ENCODE measurements around the gene NDUFB11.

Gene NDUFB11

GRCh38 chrX:47187106-47187677 lies 42.7 kb upstream of the NDUFB11 start:
- TF ChIP-seq GABPA (IDR thresholded peaks at IDR 0.05; ENCODE audit: low read depth), result no peak
- no peak for TF ChIP-seq SPI1 (IDR thresholded peaks at IDR 0.05; ENCODE audit: borderline replicate concordance, low read depth)
- TF ChIP-seq REST (IDR thresholded peaks at IDR 0.05; ENCODE audit: insufficient replicate concordance, low read depth), result no peak
- TF ChIP-seq POLR2AphosphoS5 (IDR thresholded peaks at IDR 0.05; ENCODE audit: low read depth), result no peak
- no peak for TF ChIP-seq CTCF (IDR thresholded peaks at IDR 0.05; ENCODE audit: insufficient read depth, low read length)
- DNase-seq (ENCODE audit: low read depth in 1 of 2, low spot score in 1 of 2), result no peak
- Histone ChIP-seq H3K27me3 (ENCODE audit: insufficient read depth, poor library complexity, severe bottlenecking) (no peaks in the 10 kb centered on the region), H3K27ac (replicated peaks) (no peak overlapping the region), H3K4me3 (replicated peaks; ENCODE audit: insufficient read depth, low read length) (no peak overlapping the region)

GRCh38 chrX:47186096-47186740 lies 41.7 kb upstream of the NDUFB11 start:
- TF ChIP-seq SPI1 (IDR thresholded peaks at IDR 0.05; ENCODE audit: borderline replicate concordance, low read depth), result no peak
- TF ChIP-seq POLR2AphosphoS5 (IDR thresholded peaks at IDR 0.05; ENCODE audit: low read depth), result no peak
- no peak for TF ChIP-seq GABPA (IDR thresholded peaks at IDR 0.05; ENCODE audit: low read depth)
- no peak for TF ChIP-seq REST (IDR thresholded peaks at IDR 0.05; ENCODE audit: insufficient replicate concordance, low read depth)
- TF ChIP-seq CTCF (IDR thresholded peaks at IDR 0.05; ENCODE audit: insufficient read depth, low read length), result no peak
- H3K27me3 ChIP-seq (ENCODE audit: insufficient read depth, poor library complexity, severe bottlenecking), result no peaks in the 10 kb centered on the region
- no peak for DNase-seq (ENCODE audit: low read depth in 1 of 2, low spot score in 1 of 2)

GRCh38 chrX:47185241-47185640 lies 40.7 kb upstream of the NDUFB11 start:
- TF ChIP-seq CTCF (IDR thresholded peaks at IDR 0.05; ENCODE audit: insufficient read depth, low read length) (no peak), SPI1 (IDR thresholded peaks at IDR 0.05; ENCODE audit: borderline replicate concordance, low read depth) (no peak), GABPA (IDR thresholded peaks at IDR 0.05; ENCODE audit: low read depth) (no peak), REST (IDR thresholded peaks at IDR 0.05; ENCODE audit: insufficient replicate concordance, low read depth) (no peak), POLR2AphosphoS5 (IDR thresholded peaks at IDR 0.05; ENCODE audit: low read depth) (no peak)
- DNase-seq (ENCODE audit: low read depth in 1 of 2, low spot score in 1 of 2), result no peak
- Histone ChIP-seq H3K27ac (replicated peaks) (no peak overlapping the region), H3K27me3 (ENCODE audit: insufficient read depth, poor library complexity, severe bottlenecking) (no peaks in the 10 kb centered on the region), H3K4me3 (replicated peaks; ENCODE audit: insufficient read depth, low read length) (no peak overlapping the region)

More at GRCh38 chrX:47186096-47186740, 41.7 kb upstream of the NDUFB11 start:
- H3K27ac ChIP-seq (replicated peaks), result no peak overlapping the region
- no peak overlapping the region for H3K4me3 ChIP-seq (replicated peaks; ENCODE audit: insufficient read depth, low read length)

Measured in HL-60 (cell line).